ENCODE results near the gene KCNMA1. TPM values are rescaled to one million over a fixed set of nuclear protein-coding genes. Genes with fewer than 3 reads are reported as not detected.

KCNMA1 gene
- polyA plus RNA-seq, 4 donors: 2.7 to 8.6 (median 7.7) TPM

DNA sequence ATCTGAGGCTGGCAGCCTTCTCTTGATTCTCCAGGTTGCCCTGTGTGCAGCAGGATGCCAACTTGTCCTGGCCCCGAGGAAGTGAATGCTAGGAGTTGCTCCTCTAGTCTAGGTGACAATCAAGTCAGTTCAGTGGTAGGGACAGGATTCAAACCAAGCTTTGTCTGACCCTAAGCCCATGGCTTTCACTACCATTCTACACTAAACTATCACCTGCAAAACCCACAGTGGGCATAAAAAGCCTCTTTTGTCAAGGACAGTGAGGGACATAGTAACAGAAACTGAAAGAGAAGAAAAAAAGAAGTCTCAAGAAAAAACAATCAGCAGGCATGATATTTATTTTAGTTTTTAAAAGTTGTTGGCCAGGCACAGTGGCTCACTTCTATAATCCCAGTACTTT lies 33.5 kb downstream of the KCNMA1 start:
- Histone ChIP-seq H3K4me3 (ENCODE audit: low read depth in 1 of 3, low read length in 3 of 3) (no peak overlapping the region), H3K27ac (ENCODE audit: low read depth in 1 of 3, low read length in 2 of 3) (peak overlapping the region in 2 of 3 donors; percentile 28 to 57), H3K36me3 (ENCODE audit: control insufficient read depth in 3 of 3, insufficient read depth in 2 of 3, low read depth in 1 of 3, low read length in 3 of 3) (no peaks in the 10 kb centered on the region), H3K9me3 (ENCODE audit: control insufficient read depth in 2 of 2, insufficient read depth in 1 of 2, low read depth in 1 of 2, low read length in 1 of 2) (no peaks in the 10 kb centered on the region), H3K4me1 (ENCODE audit: control insufficient read depth in 3 of 3, insufficient read depth in 2 of 3, low read depth in 1 of 3, low read length in 2 of 3) (peaks cover 5 to 19% (median 6%) of the 10 kb centered on the region in 3 donors), H3K27me3 (ENCODE audit: control insufficient read depth in 3 of 3, insufficient read depth in 3 of 3, low read length in 3 of 3) (no peaks in the 10 kb centered on the region)
- FAIRE-seq (no peak), DNase-seq (no peak)
- WGBS, 3 donors: 12 to 35% (median 27%) methylated on average over 1 of the region's 1 CpG

DNA sequence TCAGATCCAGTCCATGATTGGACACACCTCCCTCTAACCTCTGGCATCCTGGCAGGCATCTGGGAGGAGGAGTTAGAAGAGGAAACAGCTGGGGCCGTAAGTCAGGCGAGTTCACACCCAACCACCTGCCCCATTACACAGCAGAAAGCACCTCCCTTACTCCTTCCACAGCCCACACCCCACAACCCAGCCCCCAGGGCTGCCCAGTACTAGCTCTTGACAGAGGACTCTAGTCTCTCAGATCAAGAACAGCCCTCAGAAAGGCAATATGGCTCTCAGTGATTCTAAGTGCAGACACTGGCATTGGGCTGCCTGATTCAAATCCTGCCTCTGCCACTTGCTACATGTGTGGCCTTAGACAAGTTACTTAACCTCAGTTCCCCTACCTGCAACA lies 34.1 kb downstream of the KCNMA1 start:
- peaks cover 5 to 19% (median 6%) of the 10 kb centered on the region in 3 donors for H3K4me1 ChIP-seq (ENCODE audit: control insufficient read depth in 3 of 3, insufficient read depth in 2 of 3, low read depth in 1 of 3, low read length in 2 of 3)
- no peaks in the 10 kb centered on the region for H3K27me3 ChIP-seq (ENCODE audit: control insufficient read depth in 3 of 3, insufficient read depth in 3 of 3, low read length in 3 of 3)
- DNase-seq: peak; percentile 54 to 89
- no peak overlapping the region for H3K4me3 ChIP-seq (ENCODE audit: low read depth in 1 of 3, low read length in 3 of 3)
- no peaks in the 10 kb centered on the region for H3K9me3 ChIP-seq (ENCODE audit: control insufficient read depth in 2 of 2, insufficient read depth in 1 of 2, low read depth in 1 of 2, low read length in 1 of 2)
- H3K36me3 ChIP-seq (ENCODE audit: control insufficient read depth in 3 of 3, insufficient read depth in 2 of 3, low read depth in 1 of 3, low read length in 3 of 3): no peaks in the 10 kb centered on the region
- 0 to 12% (median 4%) methylated on average over 2 of the region's 2 CpGs for WGBS, 3 donors
- no peak for FAIRE-seq
- peak overlapping the region in 2 of 3 donors; percentile 28 to 57 for H3K27ac ChIP-seq (ENCODE audit: low read depth in 1 of 3, low read length in 2 of 3)

DNA sequence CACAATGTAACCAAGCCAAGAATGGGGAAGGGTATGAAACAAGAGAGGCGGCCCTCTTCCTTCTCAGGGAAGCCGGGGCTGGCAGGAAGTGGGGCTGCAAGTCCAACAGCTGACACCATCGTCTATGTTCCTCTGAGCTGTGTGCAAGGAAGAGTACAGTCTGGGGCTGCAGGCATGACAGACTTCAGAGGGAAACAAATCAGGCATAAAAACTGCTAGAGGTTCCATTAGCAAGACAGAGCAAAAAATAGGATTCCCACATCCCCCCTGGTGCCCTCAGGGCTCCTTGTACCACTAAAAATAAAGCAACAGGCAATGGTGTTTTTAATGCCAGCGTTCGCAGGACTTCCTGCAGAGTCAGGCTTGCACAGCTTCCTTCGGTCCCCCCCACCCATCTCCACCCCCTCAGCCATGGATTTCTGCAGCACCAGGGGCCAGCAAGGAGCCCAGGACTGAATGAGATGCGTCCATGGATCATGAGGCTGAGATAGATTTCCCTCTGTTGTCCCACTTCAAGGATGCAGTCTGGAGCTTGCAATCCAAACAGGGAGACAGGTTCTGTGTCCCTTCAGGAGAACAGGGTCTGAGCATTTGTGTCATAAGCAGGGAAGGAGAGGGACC lies 34.6 kb downstream of the KCNMA1 start:
- FAIRE-seq (no peak), DNase-seq (no peak)
- no peak overlapping the region for H3K4me3 ChIP-seq (ENCODE audit: low read depth in 1 of 3, low read length in 3 of 3)
- WGBS, 3 donors: 23 to 30% (median 27%) methylated on average over 7 of the region's 7 CpGs
- H3K27ac ChIP-seq (ENCODE audit: low read depth in 1 of 3, low read length in 2 of 3): peak overlapping the region in 1 of 3 donors; percentile 28
- H3K27me3 ChIP-seq (ENCODE audit: control insufficient read depth in 3 of 3, insufficient read depth in 3 of 3, low read length in 3 of 3): no peaks in the 10 kb centered on the region
- H3K4me1 ChIP-seq (ENCODE audit: control insufficient read depth in 3 of 3, insufficient read depth in 2 of 3, low read depth in 1 of 3, low read length in 2 of 3): peaks cover 5 to 19% (median 6%) of the 10 kb centered on the region in 3 donors
- no peaks in the 10 kb centered on the region for H3K36me3 ChIP-seq (ENCODE audit: control insufficient read depth in 3 of 3, insufficient read depth in 2 of 3, low read depth in 1 of 3, low read length in 3 of 3)
- H3K9me3 ChIP-seq (ENCODE audit: control insufficient read depth in 2 of 2, insufficient read depth in 1 of 2, low read depth in 1 of 2, low read length in 1 of 2): no peaks in the 10 kb centered on the region

DNA sequence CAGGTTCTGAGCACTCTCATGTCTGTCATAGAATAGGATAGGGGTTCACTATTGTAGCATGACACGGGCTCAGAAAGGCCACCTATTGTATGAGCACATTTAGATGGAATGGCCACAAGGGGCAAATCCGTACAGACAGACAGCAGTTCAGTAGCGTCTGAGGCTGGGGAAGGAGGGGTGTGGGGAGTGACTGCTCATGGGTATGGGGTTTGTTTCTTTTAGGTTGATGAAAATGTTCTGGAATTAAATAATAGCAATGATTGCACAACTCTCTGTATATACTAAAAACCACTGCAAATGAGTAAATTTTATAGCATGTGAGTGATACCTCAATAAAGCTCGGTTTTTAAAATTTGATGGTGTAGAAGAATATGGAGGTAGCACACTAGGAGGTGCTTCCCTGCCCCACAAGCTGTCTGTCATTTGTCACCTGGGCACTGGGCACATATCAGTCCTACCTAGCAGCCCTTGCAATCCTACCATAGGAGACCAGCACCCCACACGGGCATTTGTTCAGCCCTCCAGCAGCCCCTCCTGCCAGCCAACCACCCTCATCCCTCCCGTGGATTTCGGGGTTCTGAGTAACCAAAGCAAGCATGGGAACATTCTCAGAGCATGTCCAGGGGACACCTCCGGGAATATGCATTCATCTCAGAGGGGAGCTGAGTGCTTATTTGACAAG lies 35.2 kb downstream of the KCNMA1 start:
- Histone ChIP-seq H3K27me3 (ENCODE audit: control insufficient read depth in 3 of 3, insufficient read depth in 3 of 3, low read length in 3 of 3) (no peaks in the 10 kb centered on the region), H3K27ac (ENCODE audit: low read depth in 1 of 3, low read length in 2 of 3) (peak overlapping the region in 1 of 3 donors; percentile 57), H3K36me3 (ENCODE audit: control insufficient read depth in 3 of 3, insufficient read depth in 2 of 3, low read depth in 1 of 3, low read length in 3 of 3) (no peaks in the 10 kb centered on the region), H3K9me3 (ENCODE audit: control insufficient read depth in 2 of 2, insufficient read depth in 1 of 2, low read depth in 1 of 2, low read length in 1 of 2) (no peaks in the 10 kb centered on the region), H3K4me1 (ENCODE audit: control insufficient read depth in 3 of 3, insufficient read depth in 2 of 3, low read depth in 1 of 3, low read length in 2 of 3) (peaks cover 5 to 19% (median 6%) of the 10 kb centered on the region in 3 donors), H3K4me3 (ENCODE audit: low read depth in 1 of 3, low read length in 3 of 3) (no peak overlapping the region)
- 61 to 79% (median 65%) methylated on average over 8 of the region's 8 CpGs for WGBS, 3 donors
- DNase-seq (no peak), FAIRE-seq (no peak)

DNA sequence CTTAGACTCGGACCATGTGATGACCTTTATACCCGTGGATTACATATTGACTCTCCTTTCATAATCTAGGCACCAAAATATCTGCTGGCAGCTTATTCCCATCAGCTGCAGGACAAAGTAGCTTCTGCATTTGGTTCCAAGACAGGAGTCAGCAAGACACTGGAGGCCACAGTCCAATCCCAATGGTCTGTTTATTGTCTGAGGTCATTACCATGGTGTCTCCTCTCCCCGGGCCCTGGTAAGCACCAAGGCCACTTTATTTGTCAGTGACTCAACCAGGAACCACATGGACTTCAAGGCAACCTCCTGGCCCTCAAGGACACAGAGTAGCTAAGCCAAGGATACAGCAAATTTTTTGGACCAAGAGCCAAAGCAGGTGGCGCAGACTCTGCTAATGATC lies 36.1 kb downstream of the KCNMA1 start:
- H3K9me3 ChIP-seq (ENCODE audit: control insufficient read depth in 2 of 2, insufficient read depth in 1 of 2, low read depth in 1 of 2, low read length in 1 of 2): no peaks in the 10 kb centered on the region
- peak overlapping the region in 2 of 3 donors; percentile 11 to 57 for H3K27ac ChIP-seq (ENCODE audit: low read depth in 1 of 3, low read length in 2 of 3)
- DNase-seq: peak; percentile 30 to 89
- peaks cover 5 to 19% (median 6%) of the 10 kb centered on the region in 3 donors for H3K4me1 ChIP-seq (ENCODE audit: control insufficient read depth in 3 of 3, insufficient read depth in 2 of 3, low read depth in 1 of 3, low read length in 2 of 3)
- 39 to 64% (median 50%) methylated on average over 4 of the region's 4 CpGs for WGBS, 3 donors
- H3K36me3 ChIP-seq (ENCODE audit: control insufficient read depth in 3 of 3, insufficient read depth in 2 of 3, low read depth in 1 of 3, low read length in 3 of 3): no peaks in the 10 kb centered on the region
- H3K27me3 ChIP-seq (ENCODE audit: control insufficient read depth in 3 of 3, insufficient read depth in 3 of 3, low read length in 3 of 3): no peaks in the 10 kb centered on the region
- FAIRE-seq: no peak
- H3K4me3 ChIP-seq (ENCODE audit: low read depth in 1 of 3, low read length in 3 of 3): no peak overlapping the region

DNA sequence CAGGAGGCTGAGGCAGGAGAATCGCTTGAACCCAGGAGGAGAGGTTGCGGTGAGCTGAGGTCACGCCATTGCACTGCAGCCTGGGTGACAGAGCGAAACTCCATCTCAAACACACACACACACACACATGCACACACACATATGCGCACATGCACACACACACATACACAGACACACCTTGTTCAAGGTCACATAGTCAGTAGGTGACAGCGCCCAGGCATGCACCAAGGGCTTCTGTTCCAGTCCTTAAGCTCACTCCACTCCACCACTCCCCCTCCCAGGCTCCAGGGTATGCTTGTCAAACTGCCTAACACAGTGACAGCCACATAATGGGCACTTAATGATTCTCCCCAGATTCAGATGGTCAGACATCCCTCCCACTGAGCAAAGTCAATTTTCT lies 37.0 kb downstream of the KCNMA1 start:
- Histone ChIP-seq H3K9me3 (ENCODE audit: control insufficient read depth in 2 of 2, insufficient read depth in 1 of 2, low read depth in 1 of 2, low read length in 1 of 2) (no peaks in the 10 kb centered on the region), H3K27ac (ENCODE audit: low read depth in 1 of 3, low read length in 2 of 3) (peak overlapping the region in 1 of 3 donors; percentile 24), H3K36me3 (ENCODE audit: control insufficient read depth in 3 of 3, insufficient read depth in 2 of 3, low read depth in 1 of 3, low read length in 3 of 3) (no peaks in the 10 kb centered on the region), H3K27me3 (ENCODE audit: control insufficient read depth in 3 of 3, insufficient read depth in 3 of 3, low read length in 3 of 3) (no peaks in the 10 kb centered on the region), H3K4me1 (ENCODE audit: control insufficient read depth in 3 of 3, insufficient read depth in 2 of 3, low read depth in 1 of 3, low read length in 2 of 3) (peaks cover 5 to 19% (median 6%) of the 10 kb centered on the region in 3 donors), H3K4me3 (ENCODE audit: low read depth in 1 of 3, low read length in 3 of 3) (no peak overlapping the region)
- no peak for FAIRE-seq
- DNase-seq: no peak
- WGBS, 3 donors: 93 to 94% (median 93%) methylated on average over 6 of the region's 6 CpGs

DNA sequence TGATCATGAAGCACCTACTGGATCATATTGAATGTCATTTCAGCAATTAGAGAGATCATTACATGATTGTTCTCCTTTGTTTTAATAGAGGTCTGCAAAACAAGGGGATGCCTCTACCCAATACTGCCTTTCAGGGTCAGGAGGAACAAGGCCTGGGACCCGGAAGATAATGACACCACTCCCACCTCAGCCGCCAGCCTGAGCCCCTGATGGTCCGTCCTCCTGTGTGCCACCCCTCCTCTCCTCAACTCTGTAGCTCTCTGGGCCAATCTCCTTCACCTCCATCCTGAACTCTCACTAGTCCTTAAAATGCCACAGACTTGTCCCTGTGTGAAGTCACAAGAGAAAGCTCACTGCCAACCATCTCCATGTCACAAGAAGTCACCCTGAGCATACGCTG lies 38.0 kb downstream of the KCNMA1 start:
- 82 to 85% (median 85%) methylated on average over 4 of the region's 4 CpGs for WGBS, 3 donors
- H3K4me3 ChIP-seq (ENCODE audit: low read depth in 1 of 3, low read length in 3 of 3): no peak overlapping the region
- H3K36me3 ChIP-seq (ENCODE audit: control insufficient read depth in 3 of 3, insufficient read depth in 2 of 3, low read depth in 1 of 3, low read length in 3 of 3): no peaks in the 10 kb centered on the region
- H3K27ac ChIP-seq (ENCODE audit: low read depth in 1 of 3, low read length in 2 of 3): no peak overlapping the region
- H3K4me1 ChIP-seq (ENCODE audit: control insufficient read depth in 3 of 3, insufficient read depth in 2 of 3, low read depth in 1 of 3, low read length in 2 of 3): peaks cover 5 to 15% (median 6%) of the 10 kb centered on the region in 3 donors
- H3K27me3 ChIP-seq (ENCODE audit: control insufficient read depth in 3 of 3, insufficient read depth in 3 of 3, low read length in 3 of 3): no peaks in the 10 kb centered on the region
- H3K9me3 ChIP-seq (ENCODE audit: control insufficient read depth in 2 of 2, insufficient read depth in 1 of 2, low read depth in 1 of 2, low read length in 1 of 2): no peaks in the 10 kb centered on the region
- no peak for DNase-seq
- no peak for FAIRE-seq

DNA sequence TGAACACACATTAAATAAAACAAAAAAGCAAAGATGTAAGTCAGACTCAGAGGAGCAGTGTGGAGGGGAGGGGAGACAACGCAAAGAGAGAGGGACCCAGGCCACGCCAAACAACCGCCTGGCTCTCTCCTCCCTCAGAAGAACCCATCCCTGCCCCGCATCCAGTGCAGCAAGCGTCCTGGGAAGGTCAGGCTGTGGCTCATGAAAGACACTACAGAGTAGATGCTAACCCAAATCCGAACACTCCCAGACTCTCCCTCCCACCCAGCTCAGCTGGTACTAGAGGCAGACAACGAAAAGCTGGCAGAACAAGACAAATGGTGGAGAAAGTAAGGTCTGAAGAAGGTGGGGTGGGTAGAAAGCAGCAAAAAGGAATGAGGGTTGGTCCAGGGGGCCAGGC lies 39.0 kb downstream of the KCNMA1 start:
- Histone ChIP-seq H3K27ac (ENCODE audit: low read depth in 1 of 3, low read length in 2 of 3) (no peak overlapping the region), H3K4me3 (ENCODE audit: low read depth in 1 of 3, low read length in 3 of 3) (no peak overlapping the region), H3K9me3 (ENCODE audit: control insufficient read depth in 2 of 2, insufficient read depth in 1 of 2, low read depth in 1 of 2, low read length in 1 of 2) (no peaks in the 10 kb centered on the region), H3K36me3 (ENCODE audit: control insufficient read depth in 3 of 3, insufficient read depth in 2 of 3, low read depth in 1 of 3, low read length in 3 of 3) (no peaks in the 10 kb centered on the region), H3K4me1 (ENCODE audit: control insufficient read depth in 3 of 3, insufficient read depth in 2 of 3, low read depth in 1 of 3, low read length in 2 of 3) (peaks cover under 1 to 10% (median 6%) of the 10 kb centered on the region in 3 donors), H3K27me3 (ENCODE audit: control insufficient read depth in 3 of 3, insufficient read depth in 3 of 3, low read length in 3 of 3) (no peaks in the 10 kb centered on the region)
- WGBS, 3 donors: 52 to 71% (median 67%) methylated on average over 7 of the region's 7 CpGs
- no peak for DNase-seq
- FAIRE-seq: no peak

Data from small intestine (tissue), 7 donors.